Stromal cell of bone marrow (primary cell): ENCODE results near the gene EBF4.

Experiments used
- DNase-seq: peaks from one replicate; pipeline ENCODE4 v3.0.0-alpha.2; 2012; ENCODE audit warnings: low read depth

Gene EBF4

DNA sequence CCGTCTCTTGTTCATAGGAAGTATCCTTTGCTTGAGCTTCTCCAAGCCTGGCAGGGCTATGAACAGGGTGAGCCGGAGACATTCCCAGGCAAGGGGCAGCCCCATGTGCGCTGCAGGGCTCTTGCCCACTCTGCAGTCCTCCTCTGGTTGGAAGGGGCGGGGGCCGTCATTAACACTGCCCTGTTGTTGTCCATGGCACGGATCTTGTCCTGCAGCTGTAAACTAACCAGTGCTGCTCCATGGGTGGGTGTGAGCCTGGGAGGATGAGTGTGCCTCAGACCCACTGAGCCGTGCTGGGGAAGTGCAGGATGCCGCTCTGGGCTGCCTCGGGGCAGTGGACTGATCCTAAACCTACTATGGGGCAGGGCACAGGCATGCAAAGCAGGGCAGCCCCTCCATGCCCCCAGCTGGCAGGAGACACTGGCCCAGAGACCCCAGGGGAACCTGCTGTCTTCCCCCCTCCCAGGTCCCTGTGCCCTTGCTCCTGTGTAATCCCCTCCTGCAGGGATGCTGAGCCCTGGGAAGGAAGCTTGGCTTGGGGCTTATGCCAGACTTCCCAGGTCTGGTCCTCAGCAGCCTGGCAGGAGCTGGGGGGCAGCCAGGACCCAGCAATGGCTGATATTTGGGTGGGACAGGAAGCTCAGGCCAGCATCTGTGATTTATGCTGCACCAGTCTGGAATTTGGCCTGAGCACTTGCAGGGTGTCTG is 8.5 kb downstream of the EBF4 start:
- no peak for DNase-seq

DNA sequence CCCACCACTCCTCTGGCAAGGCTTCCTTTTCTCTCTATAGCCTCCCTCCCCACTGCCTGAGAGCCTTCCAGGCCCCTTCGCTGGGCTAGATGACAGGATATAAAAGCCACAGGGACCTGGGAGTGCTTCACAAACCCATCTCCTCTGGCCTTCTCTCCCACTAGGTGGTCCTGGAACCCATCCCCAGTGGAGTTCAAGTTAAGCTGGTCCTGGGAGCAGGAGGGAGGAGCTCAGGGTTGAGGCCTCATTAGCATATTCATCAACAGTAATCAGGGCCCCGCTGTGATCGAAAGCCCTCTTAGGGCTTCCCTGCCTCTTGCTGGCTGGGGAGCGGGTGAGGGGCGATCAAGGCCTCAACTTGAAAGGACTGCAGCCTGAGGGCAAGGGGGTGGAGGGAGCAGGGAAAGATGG is 9.1 kb downstream of the EBF4 start:
- no peak for DNase-seq

DNA sequence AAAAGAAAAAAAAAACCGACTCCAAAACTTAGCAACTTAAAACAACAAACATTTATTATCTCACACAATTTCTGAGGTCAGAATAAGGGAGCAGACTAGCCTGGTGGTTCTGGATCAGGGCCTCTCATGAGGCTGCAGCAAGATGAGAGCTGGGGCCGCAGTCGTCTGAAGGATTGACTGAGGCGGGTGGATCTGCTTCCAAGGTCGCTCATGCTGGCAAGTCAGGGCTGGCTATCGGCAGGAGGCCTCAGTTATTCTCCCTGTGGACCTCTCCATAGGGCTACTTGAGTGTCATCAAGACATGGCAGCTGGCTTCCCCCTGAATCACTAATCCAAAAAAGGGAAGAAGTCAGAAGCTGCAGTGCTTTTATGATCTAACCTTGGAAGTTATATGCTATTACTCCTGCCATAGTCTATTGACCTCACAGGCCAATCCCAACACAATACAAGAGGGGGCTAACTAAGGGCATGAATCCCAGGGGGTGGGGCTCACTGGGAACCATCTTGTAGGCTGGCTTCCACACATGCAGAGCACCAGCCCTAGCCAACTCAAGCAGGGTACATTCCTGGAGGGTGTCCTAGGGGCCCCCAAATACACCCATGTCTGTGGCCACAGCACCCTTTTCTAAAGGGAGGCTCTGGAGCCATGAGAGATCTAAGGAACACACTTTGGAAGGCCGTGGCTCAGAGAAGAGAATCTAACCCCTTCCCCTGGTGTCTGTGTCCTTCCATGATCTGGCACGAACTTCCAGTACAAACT is 11.3 kb downstream of the EBF4 start:
- no peak for DNase-seq

DNA sequence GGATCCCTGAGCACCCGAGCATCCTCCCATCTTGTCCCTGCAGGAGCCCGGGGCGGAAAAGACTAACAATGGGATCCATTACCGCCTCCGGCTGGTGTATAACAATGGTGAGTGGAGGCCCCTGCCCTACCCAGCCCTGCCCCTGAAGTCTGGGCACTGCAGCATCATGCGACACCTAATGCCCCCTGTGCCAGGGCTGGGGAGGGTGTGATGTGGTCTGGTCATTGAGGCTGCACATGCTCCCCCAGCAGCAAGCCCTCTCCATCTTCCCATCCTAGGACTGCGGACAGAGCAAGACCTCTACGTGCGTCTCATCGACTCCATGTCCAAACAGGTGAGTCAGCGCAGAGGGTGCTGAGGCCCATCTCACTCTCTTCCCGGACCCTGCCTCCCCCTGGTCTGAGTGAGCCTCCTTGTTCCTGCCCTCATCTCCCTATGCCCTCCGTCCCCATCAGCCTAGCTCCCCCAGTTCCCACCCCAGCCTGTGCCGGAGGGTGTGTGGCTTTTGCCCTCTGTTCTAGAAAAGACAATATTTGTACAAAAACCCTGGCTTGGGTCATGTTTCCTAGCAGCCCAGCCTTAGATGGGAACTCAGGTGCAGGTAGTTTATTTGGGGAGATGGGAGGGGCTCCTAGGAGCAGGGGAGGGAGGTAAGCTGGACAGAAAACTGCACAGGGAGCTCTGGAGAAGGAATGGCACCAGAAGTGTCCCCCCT is 13.5 kb downstream of the EBF4 start:
- no peak for DNase-seq

DNA sequence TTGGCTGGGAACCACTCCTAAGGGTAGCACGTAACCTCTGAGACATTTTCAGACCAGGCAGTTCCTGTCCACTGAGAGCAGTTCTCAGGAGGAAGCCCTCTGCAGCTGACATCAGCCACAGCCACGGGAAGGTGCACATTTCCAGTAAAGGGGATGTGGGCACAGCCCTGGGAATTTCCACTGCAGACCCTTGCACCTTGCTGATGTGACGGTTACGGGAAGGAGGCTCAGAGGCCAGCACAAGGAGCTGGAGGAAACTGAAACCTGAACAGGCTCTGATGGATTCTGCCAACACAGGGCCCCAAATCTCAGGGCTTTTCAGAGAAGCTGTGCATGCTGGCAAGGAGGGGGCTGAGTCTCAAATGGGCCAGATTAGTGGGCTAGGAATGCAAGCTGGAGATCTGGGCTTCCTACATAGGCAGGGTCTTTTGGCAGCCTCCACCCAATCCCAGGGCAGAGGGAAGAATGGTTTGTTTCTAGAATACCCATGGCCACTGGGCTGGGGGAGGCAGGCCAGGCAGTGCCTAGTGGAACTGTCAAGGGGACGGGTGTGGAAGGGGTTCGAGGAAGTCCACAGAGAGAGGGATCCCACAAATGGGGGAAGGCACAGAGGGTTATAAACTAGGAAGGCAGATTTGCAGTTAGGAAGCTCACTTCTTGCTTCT is 14.2 kb downstream of the EBF4 start:
- no peak for DNase-seq

DNA sequence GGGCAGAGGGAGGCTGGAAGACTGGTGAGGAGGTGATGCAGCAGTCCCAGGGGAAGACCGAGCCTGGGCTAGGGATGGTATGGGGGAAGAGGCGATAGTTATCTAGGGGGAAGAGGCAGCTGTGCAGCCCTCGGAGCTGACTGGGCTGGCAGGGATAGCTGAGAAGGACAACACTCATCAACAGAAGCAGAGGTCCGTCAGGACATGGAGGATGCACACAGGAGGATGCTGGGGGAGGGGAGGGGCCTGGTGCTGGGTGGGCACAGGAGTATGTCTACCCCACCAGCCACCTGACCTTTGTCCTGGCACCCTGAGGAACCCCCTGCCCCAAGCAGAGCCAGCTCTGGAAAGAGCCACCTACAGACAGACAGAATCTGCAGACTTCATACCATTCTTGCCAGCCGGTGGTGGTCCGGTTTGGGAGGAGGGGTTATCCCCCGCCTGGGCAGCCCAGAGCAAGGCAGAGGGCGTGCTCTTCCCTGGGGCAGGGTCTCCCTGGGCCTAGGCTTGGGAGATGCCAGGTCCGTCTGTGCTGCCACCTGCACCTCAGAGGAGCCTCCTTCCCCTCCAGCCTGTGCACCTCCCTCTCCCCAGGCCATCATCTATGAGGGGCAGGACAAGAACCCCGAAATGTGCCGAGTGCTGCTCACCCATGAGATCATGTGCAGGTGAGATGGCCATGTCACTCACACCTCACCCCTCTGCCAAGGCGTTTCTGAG is 14.9 kb downstream of the EBF4 start:
- DNase-seq = no peak

DNA sequence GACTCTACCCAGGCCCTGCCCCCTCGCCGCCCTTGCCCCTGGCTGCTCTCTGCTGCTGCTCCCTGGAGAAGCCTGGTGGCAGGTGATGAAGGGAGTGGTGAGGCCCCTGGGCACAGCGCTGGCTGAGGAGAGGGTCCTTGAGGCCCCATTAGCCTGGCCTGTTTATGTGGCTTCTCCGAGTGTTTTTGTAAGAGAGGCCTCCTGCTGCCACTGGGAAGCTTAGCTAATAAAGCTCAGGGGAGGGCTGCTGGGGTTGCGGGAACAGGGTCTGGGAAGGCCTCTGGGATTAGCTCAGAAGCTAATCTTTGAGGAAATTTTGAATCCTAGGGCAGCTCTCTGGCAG is 15.5 kb downstream of the EBF4 start:
- DNase-seq = no peak

DNA sequence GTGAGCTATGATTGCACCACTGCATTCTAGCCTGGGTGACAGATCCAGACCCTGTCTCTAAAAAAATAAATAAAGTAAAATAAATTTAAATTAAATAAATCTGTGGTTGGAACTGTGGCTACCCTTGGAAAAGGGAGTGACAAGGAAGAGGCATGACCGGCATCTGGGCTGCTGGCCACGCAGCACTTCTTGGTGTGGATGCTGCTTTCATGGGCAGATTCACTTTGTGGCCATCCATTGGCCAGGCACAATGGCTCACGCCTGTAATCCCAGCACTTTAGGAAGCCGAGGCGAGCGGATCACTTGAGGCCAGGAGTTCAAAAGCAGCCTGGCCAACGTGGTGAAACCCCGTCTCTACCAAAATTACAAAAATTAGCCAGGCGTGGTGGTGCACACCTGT is 16.1 kb downstream of the EBF4 start:
- no peak for DNase-seq

DNA sequence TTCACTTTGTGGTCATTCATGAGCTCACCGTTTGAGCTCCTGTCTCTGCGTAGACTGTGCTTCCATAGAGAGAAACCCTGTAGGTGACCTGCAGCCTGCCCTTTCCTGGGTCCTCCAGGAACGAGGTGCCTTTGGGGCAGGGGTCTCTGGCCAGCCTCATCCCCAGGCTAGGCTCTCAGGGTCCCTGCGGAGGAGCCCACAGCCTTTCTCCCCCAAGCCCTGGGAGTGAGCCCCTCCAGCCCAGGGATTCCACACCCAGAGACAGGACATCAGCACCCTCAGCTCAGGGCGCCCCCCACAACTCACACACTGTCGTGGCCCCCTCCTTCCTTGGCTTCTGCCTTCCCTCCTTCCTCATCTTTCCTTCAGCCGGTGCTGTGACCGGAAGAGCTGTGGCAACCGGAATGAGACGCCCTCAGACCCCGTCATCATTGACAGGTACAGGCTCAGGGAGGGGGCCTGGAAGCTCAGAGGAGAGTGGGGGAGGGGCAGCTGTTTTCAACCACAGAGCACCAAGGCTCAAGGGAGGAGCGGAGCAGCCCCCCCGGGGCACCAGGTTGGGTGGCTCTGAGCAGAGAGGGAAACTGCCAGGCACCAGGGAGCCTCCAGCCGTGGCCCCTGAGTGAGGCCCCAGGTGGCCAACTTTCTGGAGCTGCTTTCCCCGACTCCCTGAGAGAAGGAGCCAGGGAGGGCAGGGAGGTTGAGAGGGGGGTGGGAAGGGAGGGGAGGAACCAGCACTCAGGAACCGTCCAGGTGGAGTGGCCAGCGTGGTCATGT is 16.8 kb downstream of the EBF4 start:
- no peak for DNase-seq

DNA sequence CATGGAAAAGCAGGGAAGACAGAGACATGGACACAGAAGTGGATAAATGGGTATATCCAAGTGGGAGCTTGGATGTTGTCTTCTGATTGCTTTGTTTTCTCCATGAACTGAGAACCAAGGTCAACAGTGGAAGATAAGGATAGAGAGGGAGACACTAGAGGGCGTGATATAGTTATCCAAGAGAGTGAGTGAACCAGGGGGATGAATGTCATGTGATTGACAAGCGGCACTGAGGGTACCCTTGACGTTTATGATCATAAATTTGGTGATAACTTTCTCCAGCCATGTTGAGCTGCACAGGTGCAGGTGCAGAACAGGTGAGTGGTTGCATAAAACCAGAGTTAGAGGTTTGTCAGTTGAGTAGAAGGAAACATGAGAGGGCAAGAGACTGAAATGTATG is 20.7 kb downstream of the EBF4 start:
- DNase-seq = no peak

DNA sequence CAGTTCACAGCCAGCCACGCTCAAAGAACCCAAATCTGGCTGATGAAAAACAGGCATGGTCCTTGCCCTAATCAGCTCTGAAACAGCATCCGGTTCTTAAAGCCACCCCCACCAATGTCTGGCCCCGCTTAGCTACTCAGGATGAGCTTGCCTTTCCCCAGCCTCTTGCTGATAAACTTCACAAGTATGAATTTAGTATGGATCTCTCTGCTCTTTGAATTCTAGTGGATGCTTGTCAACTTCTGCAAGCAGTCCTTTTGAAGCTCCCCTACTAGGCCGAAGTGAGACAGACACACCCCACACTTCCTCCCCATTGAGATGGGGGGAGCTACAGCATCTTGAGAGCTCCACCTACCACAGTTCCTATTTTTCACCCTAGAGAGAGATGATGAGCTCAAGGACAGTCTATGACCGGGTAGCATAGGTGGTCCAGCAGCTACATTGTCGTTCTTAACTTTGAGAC is 36.7 kb downstream of the EBF4 start:
- no peak for DNase-seq

DNA sequence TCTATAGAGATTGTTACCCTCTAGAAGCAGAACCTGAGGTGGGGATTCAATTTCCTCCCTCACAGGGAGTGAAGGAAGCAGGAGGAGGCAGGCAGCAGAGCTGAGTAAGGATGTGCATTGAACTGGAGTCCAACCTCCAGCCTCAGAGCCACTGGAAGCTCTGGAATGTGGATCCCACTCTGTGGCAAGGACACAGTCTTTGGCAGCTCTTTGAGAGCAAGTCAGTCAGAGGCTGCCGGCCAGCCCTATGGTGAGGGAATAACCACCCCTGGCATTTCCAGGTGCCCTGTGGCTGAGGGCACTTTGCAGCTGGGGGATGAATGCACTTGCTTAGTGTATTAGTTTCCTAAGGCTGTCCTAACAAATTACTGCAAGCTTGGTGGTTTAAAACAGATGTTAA is 37.2 kb downstream of the EBF4 start:
- no peak for DNase-seq

DNA sequence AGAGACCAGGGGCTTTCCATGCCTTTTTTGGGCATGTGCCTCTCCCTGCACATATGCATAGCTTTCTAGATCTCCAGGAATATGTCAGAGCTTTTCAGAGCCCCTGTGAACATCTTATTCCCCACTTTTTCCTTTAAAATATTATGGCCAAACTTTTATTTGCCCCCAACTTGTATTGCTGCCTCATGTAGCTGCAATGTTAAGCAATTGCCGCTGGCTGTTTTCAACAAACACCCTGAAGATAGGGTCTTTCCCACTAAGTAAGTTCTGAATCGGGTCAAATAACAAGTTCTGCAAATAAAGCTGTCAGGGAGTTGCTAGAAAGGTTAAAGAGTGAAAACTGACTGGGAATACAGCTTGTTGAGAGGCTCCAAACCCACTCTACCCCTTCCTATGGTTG is 42.3 kb downstream of the EBF4 start:
- DNase-seq = no peak

DNA sequence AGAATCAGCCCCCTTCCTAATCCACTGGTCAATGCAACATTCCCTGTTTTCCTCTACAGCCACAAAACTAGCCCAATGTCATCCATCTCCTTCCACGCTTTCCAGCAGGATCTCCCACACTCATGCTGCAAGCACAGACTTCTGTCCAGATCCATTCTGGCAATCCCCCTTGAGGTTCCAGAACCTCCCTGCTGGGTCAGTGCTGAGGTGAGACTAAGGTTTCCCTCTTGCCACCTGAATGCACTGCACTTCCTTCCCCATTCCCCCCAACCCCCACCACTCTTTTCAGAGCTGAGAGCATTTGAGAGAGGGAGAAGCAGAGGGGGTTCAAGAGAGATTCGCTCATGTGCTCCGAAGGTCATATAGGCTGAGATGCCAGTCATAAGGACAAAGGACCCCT is 43.9 kb downstream of the EBF4 start:
- no peak for DNase-seq

DNA sequence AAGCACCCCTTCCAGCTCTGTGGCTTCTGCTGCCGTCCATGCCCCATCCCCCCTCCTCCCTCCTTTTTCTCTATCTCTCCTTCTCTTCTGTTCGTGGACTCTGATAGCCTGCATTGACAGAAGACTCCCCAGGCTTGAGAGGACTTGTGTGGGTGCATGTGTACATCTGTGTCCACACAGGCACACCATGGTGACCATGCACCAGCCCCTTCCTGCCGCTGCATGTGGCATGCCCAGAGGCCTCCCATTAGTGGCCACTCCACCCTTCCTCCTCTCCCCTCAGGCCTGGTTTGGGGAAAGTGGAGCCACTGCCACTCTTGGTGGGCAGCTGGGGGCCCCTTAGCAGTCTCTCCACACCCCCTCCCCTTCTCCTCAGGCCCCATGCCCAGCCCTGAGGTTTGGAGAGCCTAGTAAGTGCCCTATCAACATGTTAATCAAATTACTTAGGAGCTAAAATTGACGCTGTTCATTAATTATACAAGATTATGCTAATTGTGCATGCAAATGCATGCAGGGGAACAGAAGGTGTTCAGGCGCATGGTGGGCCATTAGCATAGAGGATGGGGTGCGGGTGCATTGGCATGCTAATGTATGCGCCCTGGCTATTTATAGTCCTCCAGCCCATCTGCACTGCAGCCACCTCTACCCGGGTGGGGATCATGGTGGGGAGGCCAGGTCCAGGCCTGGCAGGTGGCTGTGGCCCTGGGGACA is 45.9 kb downstream of the EBF4 start:
- DNase-seq = no peak

DNA sequence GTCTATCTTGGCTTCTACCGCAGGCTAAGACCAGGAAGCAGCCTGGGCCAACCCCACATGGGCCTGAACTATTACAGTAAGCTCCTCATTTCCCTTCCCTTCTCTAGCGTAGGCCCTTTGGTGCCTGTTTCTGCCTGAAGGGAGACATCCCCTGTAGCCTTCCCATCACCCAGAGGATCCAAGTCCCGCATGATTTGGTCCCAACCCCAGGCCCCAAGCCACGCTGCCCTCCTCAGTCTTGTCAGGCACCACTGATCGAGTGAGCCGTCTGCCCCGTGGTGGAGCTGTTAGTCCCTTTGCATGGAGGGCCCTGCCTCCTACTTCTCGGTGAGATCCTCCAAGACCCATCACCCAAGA is 46.4 kb downstream of the EBF4 start:
- DNase-seq = no peak

DNA sequence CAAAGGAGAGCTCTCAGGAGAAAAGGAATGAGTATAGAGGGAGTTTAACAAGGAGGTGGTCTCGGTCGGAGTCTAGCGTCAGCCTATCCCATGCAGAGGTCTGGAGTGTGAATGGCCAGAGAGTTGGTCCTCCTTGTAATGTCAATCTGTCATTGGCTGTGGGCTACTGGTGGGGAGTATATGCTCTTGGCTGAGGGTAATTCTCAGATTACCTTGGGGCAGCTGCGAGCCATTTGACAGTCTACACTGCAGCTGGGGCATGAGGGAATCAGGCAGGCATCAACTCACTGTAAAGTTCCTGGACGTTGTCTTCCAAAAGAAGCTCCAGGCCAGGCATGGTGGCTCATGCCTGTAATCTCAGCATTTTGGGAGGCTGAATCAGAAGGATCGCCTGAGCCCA is 48.1 kb downstream of the EBF4 start:
- no peak for DNase-seq

DNA sequence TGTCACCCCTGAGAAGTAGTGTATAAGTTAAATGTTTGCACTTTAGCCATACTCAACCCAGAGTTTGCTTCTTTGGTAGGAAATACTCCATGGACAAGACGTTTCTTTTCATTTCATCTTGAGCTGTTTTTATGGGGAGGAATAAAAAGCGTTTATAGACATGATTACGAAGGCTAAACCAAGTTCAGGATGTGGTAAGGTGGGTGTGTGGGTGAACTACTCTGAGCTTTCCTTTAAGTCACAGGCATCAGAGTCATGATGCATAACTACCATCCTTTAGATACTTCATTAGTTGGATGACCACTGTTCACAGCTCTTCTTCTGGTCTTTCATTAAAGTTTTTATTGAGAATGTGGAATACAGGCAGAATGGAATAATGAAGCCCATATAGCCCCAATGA is 48.9 kb downstream of the EBF4 start:
- no peak for DNase-seq

DNA sequence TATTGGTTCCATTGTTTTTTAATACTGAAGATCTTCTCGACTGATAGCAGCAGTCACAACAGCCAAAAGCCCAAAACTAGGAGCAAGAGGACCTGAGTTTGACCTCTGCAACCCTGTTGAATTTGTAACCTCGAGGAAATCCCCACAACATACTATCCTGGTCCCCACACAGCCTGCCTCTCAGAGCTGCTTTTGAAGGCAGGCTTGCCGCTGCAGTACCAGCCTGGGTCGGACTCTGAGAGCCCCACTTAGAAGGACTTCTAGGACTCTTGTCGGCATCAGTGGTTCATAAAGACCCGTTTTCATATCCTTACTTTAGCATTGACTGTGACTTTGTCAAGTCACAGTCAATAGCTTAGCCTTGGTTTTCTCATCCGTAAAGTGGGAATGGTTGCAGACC is 49.3 kb downstream of the EBF4 start:
- no peak for DNase-seq

DNA sequence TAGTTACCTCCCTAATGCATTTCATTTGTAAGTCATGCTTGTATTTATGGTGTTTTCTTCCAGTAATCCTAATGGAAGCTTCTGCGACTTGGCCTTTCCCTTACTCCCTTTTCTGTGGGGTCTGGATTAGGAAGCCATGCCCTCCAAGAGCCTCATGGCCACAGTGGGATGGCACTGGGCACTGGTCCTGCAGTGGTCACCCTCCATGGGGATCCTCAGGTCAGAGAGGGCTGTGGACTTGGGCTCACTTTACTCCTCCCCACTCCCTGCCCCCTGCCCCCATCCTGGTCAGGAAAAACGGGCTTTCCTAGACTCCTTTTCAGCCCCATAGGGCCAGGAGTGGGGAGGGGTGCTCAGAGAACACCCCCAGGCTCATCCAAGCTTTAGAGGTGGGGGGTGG is 49.9 kb downstream of the EBF4 start:
- no peak for DNase-seq
